ENCODE results near the gene UNC45A.
"Not testable (repeated sequence)": the region's sequence is repeated elsewhere in the genome, so short reads cannot be mapped to it uniquely, and the experiment has no call there.

GRCh38 chr15:90897131-90897655 is 37.9 kb upstream of the UNC45A start:
- TF ChIP-seq, protein P1, sequence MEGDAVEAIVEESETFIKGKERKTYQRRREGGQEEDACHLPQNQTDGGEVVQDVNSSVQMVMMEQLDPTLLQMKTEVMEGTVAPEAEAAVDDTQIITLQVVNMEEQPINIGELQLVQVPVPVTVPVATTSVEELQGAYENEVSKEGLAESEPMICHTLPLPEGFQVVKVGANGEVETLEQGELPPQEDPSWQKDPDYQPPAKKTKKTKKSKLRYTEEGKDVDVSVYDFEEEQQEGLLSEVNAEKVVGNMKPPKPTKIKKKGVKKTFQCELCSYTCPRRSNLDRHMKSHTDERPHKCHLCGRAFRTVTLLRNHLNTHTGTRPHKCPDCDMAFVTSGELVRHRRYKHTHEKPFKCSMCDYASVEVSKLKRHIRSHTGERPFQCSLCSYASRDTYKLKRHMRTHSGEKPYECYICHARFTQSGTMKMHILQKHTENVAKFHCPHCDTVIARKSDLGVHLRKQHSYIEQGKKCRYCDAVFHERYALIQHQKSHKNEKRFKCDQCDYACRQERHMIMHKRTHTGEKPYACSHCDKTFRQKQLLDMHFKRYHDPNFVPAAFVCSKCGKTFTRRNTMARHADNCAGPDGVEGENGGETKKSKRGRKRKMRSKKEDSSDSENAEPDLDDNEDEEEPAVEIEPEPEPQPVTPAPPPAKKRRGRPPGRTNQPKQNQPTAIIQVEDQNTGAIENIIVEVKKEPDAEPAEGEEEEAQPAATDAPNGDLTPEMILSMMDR (IDR thresholded peaks at IDR 0.05; ENCODE audit: insufficient read depth, low read depth, low read length), result not testable (repeated sequence)
- not testable (repeated sequence) for TF ChIP-seq EZH2 (IDR thresholded peaks at IDR 0.05; ENCODE audit: insufficient read depth, low read length)

Measured in astrocyte (in vitro differentiated cells and primary cell).